H9 (cell line): ENCODE results near the gene PSMD5. TPM values are rescaled to one million over a fixed set of nuclear protein-coding genes. Genes with fewer than 3 reads are reported as not detected.

Experiments
- DNase-seq: peaks from one replicate; pipeline ENCODE4 v3.0.0-alpha.2; 2017
- H2AFZ ChIP-seq: one replicate; pipeline ENCODE4 v1.6.1; 2013; ENCODE audit warnings: mild to moderate bottlenecking, low read length, control low read depth, moderate library complexity
- H2AK5ac ChIP-seq: 2 replicates; pipeline ENCODE4 v1.6.1; 2013; ENCODE audit warnings: low read length, control low read depth, mixed read lengths; ENCODE audit not compliant: insufficient read length
- H2BK120ac ChIP-seq: one replicate; pipeline ENCODE4 v1.6.1; 2013; ENCODE audit warnings: low read depth, mild to moderate bottlenecking, low read length, control low read depth, inconsistent platforms; ENCODE audit not compliant: poor library complexity, severe bottlenecking
- H2BK12ac ChIP-seq: 2 replicates; pipeline ENCODE4 v1.6.1; 2013; ENCODE audit warnings: low read length, control low read depth, mixed read lengths, low read depth; ENCODE audit not compliant: insufficient read length
- H2BK15ac ChIP-seq: 2 replicates; pipeline ENCODE4 v1.6.1; 2013; ENCODE audit warnings: low read depth, low read length, control low read depth
- H2BK20ac ChIP-seq: one replicate; pipeline ENCODE4 v1.6.1; 2013; ENCODE audit warnings: low read depth, mild to moderate bottlenecking, low read length, control low read depth, inconsistent platforms; ENCODE audit not compliant: poor library complexity, severe bottlenecking
- H2BK5ac ChIP-seq: 2 replicates; pipeline ENCODE4 v1.6.1; 2013; ENCODE audit warnings: low read length, control low read depth, mixed read lengths; ENCODE audit not compliant: insufficient read length
- H3K14ac ChIP-seq: 2 replicates; pipeline ENCODE4 v1.6.1; 2013; ENCODE audit warnings: low read length, control low read depth; ENCODE audit not compliant: insufficient read depth
- H3K18ac ChIP-seq: 2 replicates; pipeline ENCODE4 v1.6.1; 2013; ENCODE audit warnings: low read depth, mild to moderate bottlenecking, mixed read lengths, low read length, control low read depth; ENCODE audit not compliant: insufficient read length
- H3K23ac ChIP-seq: 2 replicates; pipeline ENCODE4 v1.6.1; 2013; ENCODE audit warnings: low read length, control low read depth, mixed read lengths, low read depth; ENCODE audit not compliant: insufficient read length
- H3K23me2 ChIP-seq: 2 replicates; pipeline ENCODE4 v1.6.1; 2013; ENCODE audit warnings: low read depth, mild to moderate bottlenecking, mixed read lengths, low read length, control low read depth; ENCODE audit not compliant: insufficient read length, poor library complexity, severe bottlenecking
- H3K27ac ChIP-seq: 2 replicates; pipeline ENCODE4 v1.5.1; 2013; ENCODE audit warnings: low read length, control low read depth, mixed read lengths, low read depth; ENCODE audit not compliant: insufficient read length
- H3K27me3 ChIP-seq: 2 replicates; pipeline ENCODE4 v1.6.1; 2013; ENCODE audit warnings: low read length, control low read depth, inconsistent platforms; ENCODE audit not compliant: insufficient read depth
- H3K4ac ChIP-seq: 2 replicates; pipeline ENCODE4 v1.6.1; 2013; ENCODE audit warnings: low read depth, mild to moderate bottlenecking, control low read depth, inconsistent platforms, low read length, moderate library complexity
- H3K4me1 ChIP-seq: 2 replicates; pipeline ENCODE4 v1.6.1; 2013; ENCODE audit warnings: low read length, control low read depth, inconsistent platforms; ENCODE audit not compliant: insufficient read depth
- H3K4me2 ChIP-seq: 2 replicates; pipeline ENCODE4 v1.6.1; 2013; ENCODE audit warnings: low read length, control low read depth, mixed read lengths; ENCODE audit not compliant: insufficient read length, insufficient read depth
- H3K56ac ChIP-seq: 2 replicates; pipeline ENCODE4 v1.6.1; 2013; ENCODE audit warnings: low read depth, mild to moderate bottlenecking, mixed read lengths, low read length, control low read depth; ENCODE audit not compliant: insufficient read length
- H3K79me1 ChIP-seq: 2 replicates; pipeline ENCODE4 v1.6.1; 2013; ENCODE audit warnings: low read depth, mild to moderate bottlenecking, moderate library complexity, low read length, control low read depth, inconsistent platforms; ENCODE audit not compliant: insufficient read depth, poor library complexity, severe bottlenecking
- H3K79me2 ChIP-seq: 2 replicates; pipeline ENCODE4 v1.6.1; 2013; ENCODE audit warnings: low read length, control low read depth, inconsistent platforms; ENCODE audit not compliant: insufficient read depth
- H3K9ac ChIP-seq: 2 replicates; pipeline ENCODE4 v1.6.1; 2013; ENCODE audit warnings: low read length, control low read depth, mixed read lengths; ENCODE audit not compliant: insufficient read length; ENCODE audit errors: extremely low read depth
- H3K9me3 ChIP-seq: one replicate; pipeline ENCODE4 v1.6.1; 2013; ENCODE audit warnings: low read depth, low read length, inconsistent platforms; ENCODE audit not compliant: control insufficient read depth
- H3T11ph ChIP-seq: one replicate; pipeline ENCODE4 v1.6.1; 2013; ENCODE audit warnings: mild to moderate bottlenecking, low read length, control low read depth, inconsistent platforms
- H4K20me1 ChIP-seq: one replicate; pipeline ENCODE4 v1.6.1; 2013; ENCODE audit not compliant: control insufficient read depth, insufficient read length, insufficient read depth
- H4K5ac ChIP-seq: 2 replicates; pipeline ENCODE4 v1.6.1; 2013; ENCODE audit warnings: low read depth, mild to moderate bottlenecking, mixed read lengths, low read length, control low read depth; ENCODE audit not compliant: insufficient read length
- H4K8ac ChIP-seq: replicated peaks from 2 replicates; pipeline ENCODE4 v1.6.1; 2013; ENCODE audit warnings: low read length, control low read depth, mixed read lengths, low read depth; ENCODE audit not compliant: insufficient read length
- H4K91ac ChIP-seq: 2 replicates; pipeline ENCODE4 v1.6.1; 2013; ENCODE audit warnings: low read depth, mild to moderate bottlenecking, moderate library complexity, mixed read lengths, low read length, control low read depth; ENCODE audit not compliant: insufficient read length
- H3K27ac Mint-ChIP-seq, 3 experiments: 2 replicates in 2 of 3; 3 replicates in 1 of 3; pipeline ENCODE4 v1.8.0; 2020 to 2021; ENCODE audit warnings: mixed read lengths in 3 of 3, mild to moderate bottlenecking in 1 of 3, moderate library complexity in 1 of 3
- H3K27me3 Mint-ChIP-seq: 2 replicates; pipeline ENCODE4 v1.8.0; 2021; ENCODE audit warnings: low read depth, mild to moderate bottlenecking, moderate library complexity, mixed read lengths
- H3K36me3 Mint-ChIP-seq, 3 experiments: 2 replicates in 2 of 3; 3 replicates in 1 of 3; pipeline ENCODE4 v1.8.0; 2020 to 2021; ENCODE audit warnings: low read depth in 3 of 3, mixed read lengths in 3 of 3; ENCODE audit not compliant: insufficient read depth in 1 of 3
- H3K4me1 Mint-ChIP-seq, 2 experiments: 2 replicates each; pipeline ENCODE4 v1.8.0; 2020; ENCODE audit warnings: mixed read lengths in 2 of 2
- H3K4me3 Mint-ChIP-seq, 2 experiments: 2 replicates in 1 of 2; 3 replicates in 1 of 2; pipeline ENCODE4 v1.8.0; 2020 to 2021; ENCODE audit warnings: mild to moderate bottlenecking in 2 of 2, mixed read lengths in 2 of 2, moderate library complexity in 1 of 2
- H3K9me3 Mint-ChIP-seq, 2 experiments: 2 replicates in 1 of 2; 3 replicates in 1 of 2; pipeline ENCODE4 v1.8.0; 2020; ENCODE audit warnings: mild to moderate bottlenecking in 2 of 2, mixed read lengths in 2 of 2, moderate library complexity in 1 of 2
- WGBS: extraction: QIAGEN DNeasy Blood & Tissue Kit; methylation state at CpG from one replicate; pipeline ENCODE4 v1.1.7; 2013; ENCODE audit warnings: missing lambda C conversion rate, low lambda C conversion rate, mixed read lengths; ENCODE audit not compliant: insufficient read length; ENCODE audit errors: extremely low coverage; 5-methylcytosine and 5-hydroxymethylcytosine counted together
- total RNA-seq: library from RNA; stranded (reverse); gene quantifications from 2 replicates; pipeline ENCODE4 v1.2.1, GENCODE V29; 2021
- TF ChIP-seq, protein P1 (sequence below): fragments of 200-600 bp; sonication (generic); conservative IDR thresholded peaks from 3 replicates; pipeline ENCODE4 v1.8.0; 2021; ENCODE audit warnings: antibody characterized with exemption, mild to moderate bottlenecking

The PSMD5 gene
- total RNA-seq, 1 experiment from 2014 or later: 64.9 TPM

DNA sequence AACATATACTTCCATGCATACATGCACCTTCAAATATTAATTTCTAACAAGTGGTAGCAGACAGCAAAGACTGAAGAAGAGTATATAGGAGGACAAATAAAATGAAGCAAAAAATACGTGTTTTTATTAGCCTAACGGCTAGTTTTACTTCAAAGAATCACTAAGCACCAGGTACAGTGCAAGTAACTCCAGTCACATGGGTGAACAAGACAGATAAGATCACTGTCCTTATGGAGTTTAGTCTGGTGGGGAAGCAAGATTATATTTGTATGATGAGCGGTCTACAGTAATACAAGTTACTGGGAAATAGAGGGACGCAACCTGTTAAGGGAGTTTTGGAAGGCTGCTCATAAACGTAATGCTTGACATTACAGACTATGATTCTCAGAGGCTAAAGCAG is 65.5 kb downstream of the PSMD5 start:
- Histone ChIP-seq H3K23ac (no peak overlapping the region), H2BK5ac (no peak overlapping the region), H3K14ac (no peak overlapping the region), H2BK12ac (no peak overlapping the region), H3K4me1 (no peaks in the 10 kb centered on the region), H2BK120ac (no peak overlapping the region), H2BK20ac (no peak overlapping the region), H3K23me2 (no peaks in the 10 kb centered on the region), H3K9me3 (no peaks in the 10 kb centered on the region), H4K91ac (no peak overlapping the region), H3K9ac (no peak overlapping the region), H3K79me1 (no peaks in the 10 kb centered on the region), H3K27me3 (no peaks in the 10 kb centered on the region), H3K4ac (no peak overlapping the region), H3K56ac (no peak overlapping the region), H2BK15ac (no peak overlapping the region), H4K20me1 (no peaks in the 10 kb centered on the region), H2AFZ (no peak overlapping the region), H3K27ac (no peak overlapping the region), H4K5ac (no peak overlapping the region), H3K4me2 (no peak overlapping the region), H3K79me2 (no peaks in the 10 kb centered on the region), H4K8ac (no peak overlapping the region), H2AK5ac (no peak overlapping the region), H3T11ph (no peak overlapping the region), H3K18ac (no peak overlapping the region)
- TF ChIP-seq, protein P1, sequence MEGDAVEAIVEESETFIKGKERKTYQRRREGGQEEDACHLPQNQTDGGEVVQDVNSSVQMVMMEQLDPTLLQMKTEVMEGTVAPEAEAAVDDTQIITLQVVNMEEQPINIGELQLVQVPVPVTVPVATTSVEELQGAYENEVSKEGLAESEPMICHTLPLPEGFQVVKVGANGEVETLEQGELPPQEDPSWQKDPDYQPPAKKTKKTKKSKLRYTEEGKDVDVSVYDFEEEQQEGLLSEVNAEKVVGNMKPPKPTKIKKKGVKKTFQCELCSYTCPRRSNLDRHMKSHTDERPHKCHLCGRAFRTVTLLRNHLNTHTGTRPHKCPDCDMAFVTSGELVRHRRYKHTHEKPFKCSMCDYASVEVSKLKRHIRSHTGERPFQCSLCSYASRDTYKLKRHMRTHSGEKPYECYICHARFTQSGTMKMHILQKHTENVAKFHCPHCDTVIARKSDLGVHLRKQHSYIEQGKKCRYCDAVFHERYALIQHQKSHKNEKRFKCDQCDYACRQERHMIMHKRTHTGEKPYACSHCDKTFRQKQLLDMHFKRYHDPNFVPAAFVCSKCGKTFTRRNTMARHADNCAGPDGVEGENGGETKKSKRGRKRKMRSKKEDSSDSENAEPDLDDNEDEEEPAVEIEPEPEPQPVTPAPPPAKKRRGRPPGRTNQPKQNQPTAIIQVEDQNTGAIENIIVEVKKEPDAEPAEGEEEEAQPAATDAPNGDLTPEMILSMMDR: no peak
- no peaks in the 10 kb centered on the region for H3K4me1 Mint-ChIP-seq
- H3K27me3 Mint-ChIP-seq: no peaks in the 10 kb centered on the region
- no peak overlapping the region for H3K27ac Mint-ChIP-seq
- peaks cover 20 to 54% (median 46%) of the 10 kb centered on the region in 3 experiments; a peak in 6 of 7 replicates for H3K36me3 Mint-ChIP-seq
- no peak overlapping the region for H3K4me3 Mint-ChIP-seq
- no peak for DNase-seq
- no peaks in the 10 kb centered on the region for H3K9me3 Mint-ChIP-seq
- no CpG with 5 or more reads among the region's 5 CpGs for WGBS
